HG03196 (cell line): ENCODE results near the gene APCDD1.

ENCODE experiments used
- ATAC-seq: cut with Tn5 transposase; IDR thresholded peaks from one replicate; pipeline ENCODE4 v1.9.1; 2021; ENCODE audit not compliant: unreplicated experiment

The APCDD1 gene

DNA sequence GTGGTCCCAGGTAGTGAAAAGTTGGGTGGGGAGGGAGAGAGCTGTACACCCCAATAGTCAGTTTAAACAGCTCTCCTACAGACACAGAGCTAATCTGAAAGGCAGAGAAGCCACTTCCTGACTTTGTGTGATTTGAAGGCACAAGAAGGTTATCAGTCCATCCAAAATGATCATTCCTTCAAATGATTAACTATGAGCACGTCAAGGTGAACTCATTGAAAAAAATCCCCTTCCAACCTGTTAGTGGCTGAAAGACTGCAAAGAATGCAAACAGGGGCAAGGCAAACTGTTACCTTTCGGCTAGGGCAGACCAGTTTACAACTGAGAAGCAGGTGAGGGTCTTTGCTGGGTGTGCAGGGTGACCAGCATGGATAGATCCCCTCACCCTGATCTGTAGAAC is 22.8 kb upstream of the APCDD1 start:
- ATAC-seq = no peak

DNA sequence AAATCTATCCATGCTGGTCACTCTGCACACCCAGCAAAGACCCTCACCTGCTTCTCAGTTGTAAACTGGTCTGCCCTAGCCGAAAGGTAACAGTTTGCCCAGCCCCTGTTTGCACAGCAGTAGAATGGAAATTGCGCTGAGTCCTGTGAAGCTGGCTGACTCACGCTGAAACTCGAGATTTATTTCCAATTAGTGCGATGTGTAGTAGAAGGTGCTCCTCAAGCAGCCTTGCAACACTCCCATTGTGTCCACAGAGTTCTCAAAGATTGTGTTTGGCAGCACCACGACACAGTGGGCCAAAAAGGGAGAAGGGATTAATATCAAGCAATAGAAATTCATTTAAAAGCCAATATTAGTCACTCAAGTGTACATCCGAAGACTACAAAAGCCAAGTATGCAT is 21.7 kb upstream of the APCDD1 start:
- no peak for ATAC-seq

DNA sequence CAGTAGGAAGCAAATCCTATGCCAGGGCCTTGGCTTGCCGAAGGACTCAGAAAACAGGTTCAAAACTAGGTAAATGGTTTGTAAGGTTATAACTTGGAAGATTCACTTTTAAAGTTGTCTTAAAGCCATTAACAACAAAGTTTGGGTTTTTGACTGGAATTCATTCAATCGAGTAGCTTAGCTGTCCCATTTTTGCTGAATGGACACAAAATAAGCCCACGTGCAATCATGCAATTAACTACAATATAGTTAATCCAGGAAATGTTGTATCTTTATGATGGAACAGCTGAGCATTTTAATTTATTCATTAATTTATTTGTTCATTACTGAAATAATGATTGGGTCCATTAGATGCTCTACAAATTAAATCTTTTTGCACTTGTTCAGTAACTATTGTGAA is 18.3 kb upstream of the APCDD1 start:
- ATAC-seq = no peak

DNA sequence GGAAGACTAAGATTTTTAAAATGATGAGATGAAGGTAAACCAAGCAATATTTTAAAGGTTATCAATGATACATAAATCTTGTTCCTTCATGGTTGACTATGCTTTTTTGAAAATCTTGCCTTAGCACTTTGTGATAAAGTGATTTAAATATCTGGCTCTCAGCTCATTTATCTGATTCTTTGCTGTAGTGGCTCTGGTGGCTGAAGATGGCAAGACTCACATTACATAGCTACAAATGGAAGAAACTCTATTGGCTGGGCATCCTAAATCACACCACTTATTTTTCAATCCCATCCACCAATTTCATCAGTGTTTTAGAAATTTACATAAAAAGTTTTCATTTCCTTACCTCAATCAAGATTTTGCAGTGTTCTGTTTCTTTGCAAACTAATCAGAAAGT is 16.6 kb upstream of the APCDD1 start:
- no peak for ATAC-seq

DNA sequence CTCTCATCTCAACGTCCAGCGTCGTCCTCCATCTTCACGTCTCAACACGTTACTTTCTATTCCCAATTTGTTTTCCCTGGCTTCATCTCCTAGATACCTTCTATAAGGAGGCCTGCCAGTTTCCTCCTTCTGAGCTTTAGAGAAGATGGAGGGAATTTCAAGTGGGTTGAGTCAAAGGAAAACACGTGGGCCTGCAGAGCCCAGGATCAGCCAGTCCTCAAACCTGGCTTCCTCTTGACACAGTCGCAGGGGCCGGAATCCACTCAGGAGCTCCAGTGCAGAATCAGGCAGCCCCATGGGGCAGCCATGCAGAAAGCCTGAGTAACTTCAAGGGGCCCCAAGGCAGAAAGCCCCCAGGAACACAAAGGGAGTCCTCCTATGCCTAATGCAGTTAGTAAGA is 14.5 kb upstream of the APCDD1 start:
- ATAC-seq = no peak

DNA sequence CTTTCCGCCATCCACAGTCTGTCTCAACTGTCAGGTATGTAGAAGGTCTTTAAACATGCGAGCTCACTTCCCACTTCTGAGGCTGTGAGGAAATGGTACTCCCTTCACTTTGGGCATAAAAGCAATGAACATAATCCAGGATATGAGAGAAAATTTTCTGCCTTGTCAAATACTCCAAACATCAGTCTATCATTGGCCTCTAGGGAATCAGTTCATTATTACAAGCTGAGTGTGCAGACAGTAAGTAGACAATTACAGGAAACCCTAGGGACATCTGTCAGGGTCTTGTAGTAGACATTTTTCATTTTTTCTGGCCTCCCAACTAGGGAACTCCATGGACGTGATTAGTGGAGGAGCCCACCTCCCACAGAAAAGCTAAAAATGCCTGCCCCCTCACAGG is 13.6 kb upstream of the APCDD1 start:
- ATAC-seq = no peak

DNA sequence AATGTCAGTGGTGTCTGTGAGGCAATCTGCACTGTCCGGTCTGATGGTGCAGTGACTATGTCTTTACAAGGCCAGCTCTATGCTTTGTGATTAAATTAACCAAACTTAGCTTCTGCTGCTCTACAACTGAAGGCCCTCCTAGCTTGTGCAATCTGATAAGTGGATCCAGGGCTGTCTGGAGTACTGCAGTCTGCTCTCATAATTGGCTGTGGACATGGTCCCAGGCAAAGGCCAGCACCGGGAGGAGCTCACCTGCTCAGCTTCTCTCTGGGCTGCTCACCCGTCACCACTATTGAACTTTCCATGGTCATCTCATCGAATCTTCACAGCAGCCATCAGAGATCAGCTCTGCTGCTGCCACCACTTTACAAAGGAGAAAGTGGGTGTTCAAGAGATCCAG is 13.0 kb upstream of the APCDD1 start:
- ATAC-seq = no peak

DNA sequence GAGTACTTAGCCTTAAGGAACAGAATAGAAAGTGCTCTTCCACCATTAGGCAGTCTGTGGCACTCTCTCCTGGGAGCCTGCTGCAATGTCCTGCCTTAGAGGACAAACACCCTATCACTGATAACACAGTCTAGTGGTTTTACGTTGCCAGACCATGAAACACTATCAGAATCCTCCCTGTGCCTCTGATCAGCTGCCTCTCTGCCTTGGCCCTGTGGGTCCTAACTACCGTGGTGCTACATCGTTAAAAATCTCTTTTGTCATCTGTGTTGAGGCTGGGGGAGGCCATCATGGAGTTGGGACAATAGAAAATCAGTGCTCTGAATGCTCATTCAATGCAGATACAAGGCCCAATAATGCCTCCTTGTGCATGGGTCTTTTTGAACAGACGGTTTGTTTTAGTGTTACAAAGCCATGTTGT is 11.9 kb upstream of the APCDD1 start:
- ATAC-seq = no peak

DNA sequence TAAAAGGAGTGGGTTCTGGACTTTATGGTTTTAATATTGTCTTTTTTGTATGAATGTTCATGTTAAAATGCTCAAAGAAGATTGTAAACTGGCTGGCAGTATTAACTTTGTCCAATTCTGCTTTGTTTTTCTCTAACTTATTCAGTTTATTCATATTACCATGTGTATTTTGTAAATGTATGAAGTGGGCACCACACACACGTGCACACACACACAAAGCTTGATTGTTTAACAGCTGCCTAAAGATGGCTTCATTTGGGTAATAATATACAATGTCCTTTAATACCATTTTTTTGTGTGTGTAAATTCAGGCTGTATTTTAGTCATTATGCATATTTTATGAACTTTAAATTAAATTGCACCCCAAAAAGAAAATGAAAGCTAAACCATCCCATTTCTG is 11.4 kb upstream of the APCDD1 start:
- ATAC-seq = no peak

DNA sequence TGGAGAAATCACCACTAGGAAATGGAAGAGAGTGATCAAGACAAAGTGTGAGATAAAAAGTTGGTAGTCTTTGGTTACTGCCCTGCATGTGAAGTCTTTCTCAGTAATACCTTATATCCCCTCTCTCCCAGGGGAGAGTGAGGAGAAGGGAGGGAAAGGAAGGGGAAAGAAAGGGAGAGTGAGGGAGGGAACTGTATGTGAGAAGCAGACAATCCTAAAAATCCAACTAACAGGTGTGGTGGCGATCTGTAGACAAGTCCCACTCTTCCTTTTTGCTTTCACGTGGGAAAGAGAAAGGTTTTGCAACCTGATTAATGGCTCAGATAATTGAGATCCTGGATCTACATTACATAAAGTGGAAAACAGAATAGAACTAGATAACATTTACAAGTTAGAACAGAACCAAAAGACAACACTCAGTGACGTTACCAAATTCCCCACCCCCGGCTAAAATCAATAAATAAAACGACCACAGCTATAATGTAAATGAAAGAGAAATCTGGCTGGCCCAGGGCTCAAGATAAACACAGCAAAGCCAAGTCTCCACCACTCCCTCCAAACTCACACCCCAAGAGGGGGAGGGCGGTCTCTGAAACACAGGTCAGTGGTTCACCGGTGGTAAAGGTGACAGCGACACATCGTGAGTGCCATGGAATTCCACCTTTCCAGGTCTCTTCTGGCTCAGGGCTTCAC is 10.0 kb upstream of the APCDD1 start:
- ATAC-seq = no peak

DNA sequence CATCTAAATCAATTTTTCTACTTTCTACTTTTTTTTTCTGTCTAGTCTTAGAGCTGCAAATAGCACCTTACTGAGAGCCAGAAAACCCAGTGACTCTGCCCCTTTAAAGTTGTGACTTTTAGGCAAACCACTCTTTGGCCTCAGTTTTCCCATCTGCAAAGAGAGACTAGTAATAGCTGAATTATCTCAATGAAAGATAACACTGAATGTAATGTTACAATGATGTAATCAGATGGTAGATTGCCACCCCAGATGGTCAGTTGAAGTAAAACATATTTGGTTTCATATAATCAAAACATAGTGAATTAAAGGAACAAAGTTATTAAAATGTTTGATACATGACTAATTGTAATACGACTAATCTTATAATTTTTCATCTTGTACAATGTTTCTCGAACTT is 5.0 kb upstream of the APCDD1 start:
- ATAC-seq = no peak

DNA sequence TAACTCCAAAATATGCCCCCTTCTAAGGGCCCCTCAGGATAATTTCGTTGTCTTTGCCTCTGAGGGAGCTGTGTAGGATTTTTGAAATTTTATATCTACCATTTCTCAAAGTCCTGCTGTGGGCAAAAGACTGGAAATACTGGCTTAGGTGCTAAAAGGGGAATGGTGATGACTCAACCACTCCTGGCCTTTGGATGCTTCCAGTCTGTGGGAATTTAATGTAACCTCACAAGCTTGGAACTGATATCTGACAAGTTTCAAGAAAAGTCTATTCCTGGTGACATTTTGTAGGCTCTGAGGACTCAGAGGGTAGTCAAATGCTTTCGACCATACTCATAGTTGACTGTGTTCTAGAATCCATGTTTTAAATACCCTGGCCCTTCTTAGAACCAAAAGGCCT is 3.4 kb upstream of the APCDD1 start:
- no peak for ATAC-seq

DNA sequence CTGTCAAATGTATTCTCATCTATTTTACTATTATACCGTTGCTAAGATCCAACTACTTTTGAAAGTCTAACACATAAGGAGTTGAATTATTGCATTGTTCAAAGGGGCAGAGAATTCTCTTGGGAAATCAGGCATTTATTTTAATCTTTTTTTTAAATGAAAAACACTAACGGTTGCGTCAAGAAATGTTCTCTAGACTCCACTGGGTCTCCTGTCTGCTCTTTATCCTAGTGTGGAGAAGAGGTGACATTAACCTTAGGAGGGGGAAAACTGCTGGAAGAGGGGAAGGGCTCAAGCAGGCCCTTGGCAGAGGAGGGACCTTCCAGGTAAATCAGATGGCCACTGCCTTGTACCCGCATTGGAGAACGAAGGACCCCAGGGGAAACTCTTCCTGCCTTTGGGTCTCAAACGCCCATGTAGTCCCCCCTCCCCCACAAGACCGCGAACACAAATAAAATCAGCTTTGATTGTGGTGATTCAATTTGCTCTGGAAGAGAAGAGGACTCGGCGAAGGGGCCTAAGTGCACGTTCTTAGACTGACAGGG is 1.1 kb upstream of the APCDD1 start:
- no peak for ATAC-seq

DNA sequence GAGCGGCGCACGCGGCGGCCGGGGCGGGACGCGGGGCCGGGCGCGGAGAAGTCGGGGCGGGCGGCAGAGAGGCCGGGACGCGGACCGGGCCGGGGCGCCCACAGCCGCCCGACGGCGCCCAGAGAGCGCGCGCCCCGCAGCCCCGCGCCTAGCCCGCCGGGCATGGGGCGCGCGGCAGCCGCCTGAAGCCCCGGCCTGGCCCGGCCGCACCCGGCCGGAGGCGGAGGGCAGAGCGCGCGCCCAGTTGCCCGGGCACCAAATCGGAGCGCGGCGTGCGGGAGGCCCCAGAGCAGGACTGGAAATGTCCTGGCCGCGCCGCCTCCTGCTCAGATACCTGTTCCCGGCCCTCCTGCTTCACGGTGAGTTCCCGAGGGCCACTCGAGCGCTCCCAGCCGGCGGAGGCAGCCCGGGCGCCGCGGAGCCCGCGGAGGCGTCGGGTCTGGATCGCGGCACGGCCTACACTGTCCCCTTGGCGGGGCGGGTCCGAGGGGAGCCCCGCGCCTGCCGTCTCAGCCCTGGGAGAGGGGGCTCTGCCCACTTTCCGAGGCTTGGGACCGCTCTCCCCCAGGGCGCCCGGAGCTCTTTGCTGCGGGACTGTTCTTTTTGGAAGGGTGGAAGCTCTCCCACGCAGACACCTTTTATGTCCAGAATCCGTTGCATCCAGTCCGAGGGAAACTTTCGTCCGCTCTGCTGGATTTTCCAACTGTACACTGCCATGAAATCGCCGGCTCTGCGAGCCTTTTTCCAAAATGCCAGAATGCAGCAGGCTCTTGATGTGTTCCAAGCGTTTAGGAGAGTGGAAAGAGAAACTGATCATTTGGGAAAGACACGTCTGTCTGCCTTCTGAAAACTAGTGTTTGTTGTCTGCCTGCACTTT is 484 bp downstream of the APCDD1 start:
- no peak for ATAC-seq

DNA sequence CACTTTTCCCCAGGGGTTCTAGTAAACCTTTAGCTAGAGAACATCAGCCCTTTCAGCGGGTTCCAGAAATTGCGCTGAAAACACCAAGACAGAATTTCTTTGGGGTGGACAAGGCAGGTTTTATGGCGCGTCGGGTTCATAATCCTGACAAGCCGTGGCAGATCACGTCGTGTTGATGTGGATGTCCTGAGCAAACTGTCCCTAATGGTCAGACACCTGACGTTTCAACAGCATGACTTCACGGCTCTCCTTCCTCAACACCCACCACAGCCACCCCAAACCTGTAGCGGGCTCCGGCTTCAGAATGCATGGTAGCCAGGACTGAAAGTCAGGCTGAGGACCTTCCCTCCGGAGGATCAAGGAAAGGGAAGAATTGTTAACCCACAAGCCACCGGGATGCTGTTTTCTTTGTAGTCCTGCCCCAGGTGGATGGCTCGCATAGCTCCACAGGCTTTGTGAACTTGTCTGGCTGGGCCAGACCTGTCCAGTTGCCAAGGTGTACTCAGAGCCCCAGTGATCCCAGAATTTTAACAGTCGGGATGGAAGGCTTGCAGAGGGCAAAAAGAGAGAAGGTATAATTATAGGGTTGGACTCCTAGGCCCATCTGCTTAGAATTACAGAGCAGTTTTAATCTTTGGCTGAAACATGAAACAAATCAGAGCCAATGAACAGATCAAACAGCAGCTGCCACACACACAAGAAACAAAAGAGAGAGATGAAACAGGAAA is 1.5 kb downstream of the APCDD1 start:
- no peak for ATAC-seq

DNA sequence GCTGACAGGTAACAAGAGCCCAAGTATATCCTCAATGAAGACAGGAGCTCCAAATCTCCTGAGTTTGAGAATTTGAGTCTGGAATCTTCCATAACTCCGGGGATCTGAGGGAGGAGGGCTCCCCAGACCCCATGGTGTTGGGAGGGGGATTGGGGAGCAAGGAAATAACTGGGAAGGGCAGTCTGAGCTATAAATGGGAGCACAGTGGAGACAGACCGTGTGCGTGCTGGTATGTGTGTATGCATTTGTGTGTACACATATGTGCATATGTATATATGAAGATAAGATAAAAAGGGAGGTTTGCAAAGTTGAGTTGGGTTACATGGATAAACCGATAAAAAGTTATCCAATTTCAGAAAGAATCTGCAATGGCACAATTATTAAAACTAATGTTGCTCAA is 2.3 kb downstream of the APCDD1 start:
- ATAC-seq = no peak

DNA sequence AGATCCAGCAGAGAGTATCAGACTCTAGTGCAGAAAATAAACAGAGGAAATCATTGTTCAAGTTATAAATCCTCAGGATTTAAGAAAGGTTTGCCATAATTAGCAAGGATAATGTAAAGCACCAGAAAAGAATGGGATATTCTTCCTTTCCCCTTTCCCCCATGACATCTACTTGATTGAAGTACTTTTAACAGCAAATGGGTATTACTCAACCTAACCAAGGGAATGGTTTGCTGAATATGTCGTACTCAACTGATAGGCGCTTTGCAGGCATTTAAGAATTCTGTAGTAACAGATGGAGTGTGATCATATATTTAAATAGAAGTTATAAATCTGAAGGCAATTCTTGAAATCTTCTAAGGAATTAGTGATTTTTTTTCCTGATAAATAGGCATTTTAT is 2.7 kb downstream of the APCDD1 start:
- ATAC-seq = no peak

DNA sequence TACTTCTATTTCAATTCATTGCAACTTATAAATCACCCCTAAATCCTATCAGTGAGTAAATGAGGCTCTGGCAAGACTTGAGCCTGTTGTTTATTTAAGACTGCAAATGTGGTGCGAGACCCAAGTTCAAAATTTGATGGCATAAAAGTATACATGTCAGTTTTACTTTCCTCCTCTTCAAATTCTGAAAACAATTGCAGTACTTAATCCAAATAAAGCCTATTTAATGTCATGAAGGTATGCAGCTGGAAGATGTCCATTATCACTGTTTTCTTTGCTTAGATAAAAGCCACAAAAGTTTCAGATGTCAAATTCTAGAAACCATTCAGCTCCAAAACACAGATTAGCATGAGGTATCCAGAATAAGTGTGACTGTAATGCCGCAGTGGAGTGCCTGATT is 3.3 kb downstream of the APCDD1 start:
- ATAC-seq = no peak

DNA sequence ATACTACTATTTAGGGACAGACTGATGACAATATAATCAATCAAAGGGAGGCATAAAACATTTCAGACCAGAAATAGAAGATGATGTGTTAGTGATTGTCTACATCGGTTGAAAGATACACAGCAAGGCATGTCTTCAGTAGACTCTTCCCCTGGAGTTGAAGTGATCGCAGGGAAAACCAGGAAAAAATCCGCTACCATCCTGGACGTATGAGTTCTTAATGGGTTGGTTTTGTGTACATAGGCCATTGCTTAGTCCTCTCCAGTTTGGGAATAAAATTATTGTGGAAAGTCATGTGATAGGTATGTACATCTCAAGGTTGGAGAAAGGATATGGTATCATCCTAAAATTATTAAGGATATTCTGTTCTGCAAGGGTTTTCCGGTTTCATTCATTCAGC is 4.3 kb downstream of the APCDD1 start:
- no peak for ATAC-seq

DNA sequence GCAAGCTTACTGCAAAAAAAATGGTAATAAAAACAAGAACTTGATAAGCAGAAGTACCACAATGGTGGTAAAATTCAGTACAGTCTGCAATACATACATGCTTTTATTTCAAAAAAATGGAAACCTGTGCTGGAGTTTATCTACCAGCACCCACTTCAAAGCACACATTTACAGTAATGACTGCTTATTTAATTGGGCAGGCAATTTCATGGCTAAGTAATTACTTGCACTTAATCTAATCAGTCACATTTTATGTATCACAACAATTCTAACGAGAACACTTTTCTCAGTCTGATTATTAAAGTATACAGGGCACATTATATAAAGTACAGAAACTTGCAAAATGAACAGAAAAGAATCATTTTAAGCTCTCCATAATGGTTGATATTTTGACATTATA is 5.2 kb downstream of the APCDD1 start:
- ATAC-seq = no peak

DNA sequence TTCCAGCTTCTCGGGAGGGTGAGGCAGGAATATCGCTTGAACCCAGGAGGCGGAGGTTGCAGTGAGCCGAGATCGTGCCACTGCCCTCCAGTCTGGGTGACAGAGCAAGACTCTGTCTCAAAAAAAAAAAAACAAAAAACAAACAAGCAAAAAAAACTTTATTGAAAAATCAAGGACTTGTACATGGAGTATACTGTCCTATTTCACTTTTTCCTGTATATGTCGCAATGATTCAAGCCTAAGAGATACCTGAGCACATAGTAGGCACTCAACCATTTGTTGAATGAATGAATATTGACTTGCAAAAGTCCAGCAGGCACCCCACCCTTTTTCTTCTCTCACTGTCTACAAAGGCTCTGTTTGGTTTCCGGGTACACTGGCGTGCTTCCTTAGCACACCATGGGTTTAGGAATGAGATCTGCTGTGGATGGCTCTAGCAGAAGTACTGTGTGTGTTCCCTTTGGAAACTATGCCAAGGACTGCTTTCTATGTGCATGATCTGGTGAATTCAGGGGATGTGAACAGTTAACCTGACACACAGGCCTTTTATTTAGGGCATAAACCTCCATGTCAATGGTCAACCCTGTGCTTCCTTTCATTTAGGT is 6.1 kb downstream of the APCDD1 start:
- no peak for ATAC-seq
